SHP77 (cell line): ENCODE data around the gene GOLGA6A.
"Not testable (repeated sequence)": the region's sequence is repeated elsewhere in the genome, so short reads cannot be mapped to it uniquely, and the experiment has no call there.

ENCODE experiments used
- DNase-seq, 2 experiments: peaks; one replicate each; lab custom pipeline; 2025; lab: John Stamatoyannopoulos, UW

GOLGA6A gene

DNA sequence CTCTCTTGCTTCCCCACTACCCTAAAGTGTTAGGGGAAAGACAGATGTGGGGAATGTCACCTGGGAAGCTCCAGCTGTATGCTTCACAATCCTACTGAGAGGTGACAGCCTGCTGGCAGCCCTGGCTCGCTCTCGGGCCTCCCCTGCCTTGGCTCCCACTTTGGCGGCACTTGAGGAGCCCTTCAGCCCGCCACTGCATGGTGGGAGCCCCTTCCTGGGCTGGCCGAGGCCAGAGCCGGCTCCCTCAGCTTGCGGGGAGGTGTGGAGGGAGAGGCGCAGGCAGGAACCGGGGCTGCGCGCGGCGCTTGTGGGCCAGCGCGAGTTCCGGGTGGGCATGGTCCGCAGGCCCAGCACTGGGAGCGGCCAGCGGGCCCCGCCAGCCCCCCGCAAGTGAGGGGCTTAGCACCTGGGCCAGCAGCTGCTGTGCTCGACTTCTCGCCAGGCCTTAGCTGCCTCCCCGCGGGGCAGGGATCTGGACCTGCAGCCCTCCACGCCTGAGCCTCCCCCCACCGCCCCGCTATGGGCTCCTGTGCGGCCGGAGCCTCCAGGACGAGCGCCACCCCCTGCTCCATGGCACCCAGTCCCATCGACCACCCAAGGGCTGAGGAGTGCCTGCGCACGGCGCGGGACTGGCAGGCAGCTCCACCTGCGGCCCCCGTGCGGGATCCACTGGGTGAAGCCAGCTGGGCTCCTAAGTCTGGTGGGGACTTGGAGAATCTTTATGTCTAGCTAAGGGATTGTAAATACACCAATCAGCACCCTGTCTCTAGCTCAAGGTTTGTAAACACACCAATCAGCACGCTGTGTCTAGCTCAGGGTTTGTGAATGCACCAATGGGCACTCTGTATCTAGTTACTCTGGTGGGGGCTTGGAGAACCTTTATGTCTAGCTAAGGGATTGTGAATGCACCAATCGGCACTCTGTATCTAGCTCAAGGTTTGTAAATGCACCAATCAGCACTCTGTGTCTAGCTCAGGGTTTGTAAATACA, 29.8 kb downstream of the GOLGA6A start:
- DNase-seq, result not testable (repeated sequence)

GRCh38 chr15:74050556-74051234, 31.7 kb downstream of the GOLGA6A start:
- no peak for DNase-seq

DNA sequence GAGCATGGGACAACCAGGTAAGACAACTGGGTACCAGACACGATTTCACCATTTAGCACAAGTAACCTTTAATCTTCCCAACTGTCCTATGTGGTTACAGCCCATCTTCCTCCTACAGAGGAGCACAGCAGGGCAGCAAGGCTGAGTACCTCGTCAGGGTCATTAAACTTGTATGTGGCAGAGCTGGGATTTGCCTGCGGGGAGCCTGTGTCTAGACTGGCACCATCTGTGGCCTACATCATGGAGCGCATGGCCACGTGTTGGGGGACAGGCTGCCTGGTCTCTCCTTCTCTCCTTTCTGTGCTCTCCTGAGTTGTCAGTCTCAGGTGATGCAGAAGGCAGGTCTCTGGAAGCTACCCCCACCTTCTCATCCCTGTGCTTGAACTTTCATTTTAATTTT, 32.2 kb downstream of the GOLGA6A start:
- DNase-seq, result no peak

- no peak for DNase-seq
These were observed 36.1 kb downstream of the GOLGA6A start for GRCh38 chr15:74046275-74046674.

DNA sequence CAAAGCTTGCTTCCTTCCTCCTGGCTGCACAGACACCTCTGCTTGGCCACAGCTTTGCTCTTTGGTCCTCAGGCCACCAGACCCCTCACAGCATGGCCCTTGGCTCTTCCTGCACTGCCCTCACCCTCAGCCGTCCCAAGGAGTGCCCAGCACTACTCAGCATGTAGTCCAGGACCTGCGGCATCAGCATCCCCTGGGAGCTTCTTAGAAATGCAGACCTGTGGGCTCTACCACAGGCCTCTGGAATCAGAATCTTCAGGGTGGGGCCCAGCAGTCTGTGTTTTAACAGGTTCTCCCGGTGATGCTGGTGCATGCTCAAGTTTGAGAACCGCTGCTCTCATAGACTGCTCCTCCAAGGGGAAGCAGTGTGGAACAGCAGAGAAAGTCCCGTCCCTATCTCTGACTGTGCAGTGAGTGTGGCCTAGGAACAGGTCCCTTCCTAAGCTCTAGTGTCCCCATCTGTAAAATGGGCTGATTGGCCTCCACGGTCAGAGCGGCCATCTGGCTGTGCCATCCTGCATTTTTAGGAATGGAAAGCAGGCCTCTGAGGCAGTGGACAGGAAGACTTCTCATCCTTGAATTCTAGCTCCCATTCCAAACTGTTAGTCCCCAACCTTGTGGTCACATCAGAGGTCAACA, 36.6 kb downstream of the GOLGA6A start:
- no peak for DNase-seq

GRCh38 chr15:74045184-74045583, 37.2 kb downstream of the GOLGA6A start:
- DNase-seq, result no peak

DNA sequence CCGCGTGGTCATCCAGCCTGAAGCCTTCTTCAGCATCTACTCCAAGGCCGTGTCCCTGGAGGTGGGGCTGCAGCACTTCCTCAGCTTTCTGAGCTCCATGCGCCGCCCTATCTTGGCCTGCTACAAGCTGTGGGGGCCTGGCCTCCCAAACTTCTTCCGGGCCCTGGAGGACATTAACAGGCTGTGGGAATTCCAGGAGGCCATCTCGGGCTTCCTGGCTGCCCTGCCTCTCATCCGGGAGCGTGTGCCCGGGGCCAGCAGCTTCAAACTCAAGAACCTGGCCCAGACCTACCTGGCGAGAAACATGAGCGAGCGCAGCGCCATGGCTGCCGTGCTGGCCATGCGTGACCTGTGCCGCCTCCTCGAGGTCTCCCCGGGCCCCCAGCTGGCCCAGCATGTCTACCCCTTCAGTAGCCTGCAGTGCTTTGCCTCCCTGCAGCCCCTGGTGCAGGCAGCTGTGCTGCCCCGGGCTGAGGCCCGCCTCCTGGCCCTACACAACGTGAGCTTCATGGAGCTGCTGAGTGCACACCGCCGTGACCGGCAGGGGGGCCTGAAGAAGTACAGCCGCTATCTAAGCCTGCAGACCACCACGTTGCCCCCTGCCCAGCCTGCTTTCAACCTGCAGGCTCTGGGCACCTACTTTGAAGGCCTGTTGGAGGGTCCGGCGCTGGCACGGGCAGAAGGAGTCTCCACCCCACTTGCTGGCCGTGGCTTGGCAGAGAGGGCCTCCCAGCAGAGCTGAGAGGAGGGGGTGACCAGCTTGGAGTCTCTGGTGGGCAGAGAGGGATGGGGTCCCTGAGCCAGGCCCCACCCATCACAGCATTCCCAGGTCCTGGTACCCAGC, 37.9 kb downstream of the GOLGA6A start:
- DNase-seq, result no peak

DNA sequence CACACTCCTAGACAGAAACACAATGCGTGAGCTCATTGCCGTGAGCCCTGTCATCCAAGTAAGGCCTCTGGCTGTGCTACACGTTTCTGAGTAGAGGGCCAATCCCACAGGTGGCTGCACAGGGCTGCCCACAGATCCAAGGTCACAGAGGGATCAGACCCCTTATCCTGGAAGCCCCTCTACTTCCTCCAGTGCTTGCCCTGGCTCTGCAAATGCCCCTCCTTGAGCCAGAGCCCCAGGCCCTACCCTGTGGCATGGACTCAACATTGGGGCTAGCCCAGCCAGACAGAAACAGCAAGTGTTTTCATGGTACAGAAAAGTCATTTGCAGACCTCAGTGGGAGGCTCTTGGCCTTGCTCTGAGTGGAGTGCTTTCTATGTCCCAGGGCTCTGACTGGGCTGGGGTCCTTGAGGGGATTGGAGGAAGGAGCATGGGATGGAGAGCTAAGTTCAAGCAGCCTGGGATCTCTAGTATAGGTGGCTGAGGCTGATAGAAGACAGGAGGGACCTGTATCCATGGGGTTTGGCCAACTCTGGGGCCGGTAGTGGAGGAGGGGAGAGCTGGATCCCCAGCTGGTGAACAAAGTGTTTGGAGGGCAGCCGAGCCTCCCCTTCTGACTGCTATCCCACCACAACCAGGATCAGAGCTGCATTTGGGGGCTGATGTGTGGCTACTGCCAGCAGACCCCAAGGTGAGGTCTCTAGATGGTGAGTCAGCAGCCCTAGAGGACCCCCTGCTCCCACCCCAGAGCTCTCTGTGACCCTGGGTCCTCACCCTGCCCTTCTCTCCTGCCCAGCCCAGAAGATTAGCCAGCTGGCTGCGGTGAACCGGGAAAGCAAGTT, 38.7 kb downstream of the GOLGA6A start:
- no peak for DNase-seq

DNA sequence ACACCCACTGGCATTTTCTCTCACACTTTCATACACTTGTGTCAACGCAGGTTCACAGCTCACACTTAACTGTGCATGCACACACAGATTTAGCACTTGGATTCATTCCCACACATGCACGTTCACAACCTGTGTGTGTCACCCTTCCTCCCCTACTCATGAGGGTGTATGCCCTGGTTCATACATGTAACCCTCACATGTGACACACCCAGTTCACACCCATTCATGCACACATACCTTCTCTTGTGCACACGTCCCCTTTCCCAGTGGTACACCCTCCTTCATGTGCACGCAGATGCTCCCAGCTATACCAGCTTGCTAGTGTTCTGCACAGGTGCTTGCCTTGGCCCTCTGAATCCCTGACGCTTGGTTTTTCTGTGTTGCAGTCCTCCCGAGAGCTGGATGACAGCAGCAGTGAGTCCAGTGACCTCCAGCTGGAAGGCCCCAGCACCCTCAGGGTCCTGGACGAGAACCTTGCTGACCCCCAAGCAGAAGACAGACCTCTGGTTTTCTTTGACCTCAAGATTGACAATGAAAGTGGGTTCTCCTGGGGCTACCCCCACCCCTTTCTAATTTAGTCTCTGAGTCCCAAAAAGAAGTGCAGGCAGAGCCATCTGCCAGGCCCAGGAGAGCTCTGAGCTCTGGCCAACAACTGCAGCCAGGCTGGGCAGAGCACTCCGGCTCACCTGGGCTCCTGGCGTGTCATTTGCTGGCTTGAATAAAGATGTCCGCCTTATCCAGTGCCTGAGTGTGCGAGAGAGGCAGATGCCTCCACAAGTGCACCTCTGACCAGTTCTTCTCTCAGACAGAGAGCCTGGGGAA, 39.5 kb downstream of the GOLGA6A start:
- DNase-seq, result no peak

GRCh38 chr15:74041777-74042435, 40.4 kb downstream of the GOLGA6A start:
- DNase-seq, result no peak

GRCh38 chr15:74041311-74041756, 41.0 kb downstream of the GOLGA6A start:
- DNase-seq, result no peak

GRCh38 chr15:74040109-74040850, 42.1 kb downstream of the GOLGA6A start:
- no peak for DNase-seq

DNA sequence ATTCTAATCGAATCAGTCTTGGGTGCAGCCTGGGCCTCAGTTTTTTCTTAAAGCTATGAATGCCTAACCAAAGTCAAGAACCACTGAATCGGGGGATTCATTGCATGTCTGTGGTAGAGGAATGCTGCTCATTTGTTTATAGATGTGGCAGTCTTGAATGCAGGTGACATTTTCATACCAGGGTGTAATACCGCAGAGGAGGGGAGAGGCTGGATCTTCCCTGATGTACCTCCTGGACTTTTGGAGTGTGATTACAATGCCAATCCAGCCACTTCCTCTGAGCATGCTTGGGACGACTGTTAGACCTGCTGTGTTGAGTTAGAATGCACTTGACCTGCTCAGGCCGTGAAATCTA, 42.7 kb downstream of the GOLGA6A start:
- DNase-seq, result no peak

- DNase-seq, result no peak
These were observed 43.4 kb downstream of the GOLGA6A start for GRCh38 chr15:74038707-74039655.

DNA sequence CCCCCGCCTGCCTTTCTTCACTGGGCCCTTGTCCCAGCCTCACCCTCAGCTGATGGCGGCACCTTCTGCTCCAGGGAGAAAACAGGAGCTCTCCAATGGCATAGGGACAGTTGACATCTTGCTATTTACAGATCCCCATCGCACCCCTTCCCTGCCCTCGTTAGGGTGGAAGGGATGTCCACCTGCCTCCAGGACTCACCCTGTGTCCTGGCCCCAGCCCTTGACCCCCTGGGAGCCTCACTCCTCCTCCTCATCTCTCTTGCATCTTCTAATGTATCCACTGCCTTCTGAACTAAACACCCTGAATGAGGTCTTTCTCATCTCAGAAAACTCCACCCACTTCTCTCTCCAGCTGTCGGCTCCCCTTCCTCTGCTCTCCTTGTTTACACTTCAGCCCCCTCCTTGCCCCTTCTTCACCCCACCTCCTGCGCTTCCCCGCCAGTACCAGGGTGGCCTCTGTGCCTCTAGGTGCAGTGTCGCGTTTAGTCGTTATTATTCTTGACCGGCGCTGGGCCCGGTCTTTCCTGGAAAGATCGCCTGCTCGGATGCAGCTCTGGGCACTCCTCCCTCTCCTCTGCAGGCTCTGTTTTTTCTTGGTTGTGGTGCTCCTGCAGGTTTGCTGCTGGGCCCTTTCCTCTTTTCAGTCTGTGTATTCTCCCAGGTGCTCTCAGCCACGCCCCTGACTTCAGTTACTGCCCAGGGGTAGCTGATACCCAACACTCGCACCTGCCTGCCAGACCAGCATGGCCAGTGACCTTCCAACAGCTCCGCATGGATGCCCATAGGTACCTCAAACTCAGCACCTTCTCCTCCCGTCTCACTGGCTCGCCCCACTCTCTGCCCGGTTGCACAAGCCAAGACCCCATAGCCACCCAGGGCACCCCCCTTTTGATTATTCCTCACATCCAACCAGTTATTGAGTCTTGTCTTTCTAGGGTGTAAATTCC, 44.9 kb downstream of the GOLGA6A start:
- DNase-seq, result no peak
